Endothelial cell of umbilical vein (primary cell): ENCODE measurements around the gene KIF2C. TPM values are rescaled to one million over a fixed set of nuclear protein-coding genes. Genes with fewer than 3 reads are reported as not detected.

Experiments used
- BruUV-seq: library from RNA; stranded (reverse); fragments of 400-500 nt; replicated peaks from 2 replicates; lab custom pipeline; 2021; lab: Mats Ljungman, UMichigan
- CTCF ChIA-PET: fragments of 300-600, 350-600 bp; sonication (Branson Sonifier 250); formaldehyde crosslinking; loops from one replicate; lab custom pipeline; 2021; ENCODE audit warnings: antibody characterized with exemption, inconsistent platforms; lab: Charles Lee
- POLR2A ChIA-PET: fragments of 300-600, 350-600 bp; sonication (Branson Sonifier 250); formaldehyde crosslinking; loops from one replicate; lab custom pipeline; 2021; ENCODE audit warnings: antibody characterized with exemption, inconsistent platforms; lab: Charles Lee
- DNase-seq: peaks from one replicate; pipeline ENCODE4 v3.0.0-alpha.2; 2011; ENCODE audit warnings: low read depth, low spot score
- FAIRE-seq: peaks from 2 replicates; lab custom pipeline; 2011; peaks lifted over from hg19 to GRCh38; lab: Jason Lieb, UNC
- H2AFZ ChIP-seq: 2 replicates; pipeline ENCODE4 v1.6.0; 2012; ENCODE audit warnings: low read depth, low read length, control low read depth, inconsistent platforms
- H3K27ac ChIP-seq: 2 replicates; pipeline ENCODE4 v1.5.1; 2011; ENCODE audit warnings: low read depth, mild to moderate bottlenecking, control low read depth, low read length, moderate library complexity; ENCODE audit not compliant: insufficient read depth
- H3K27me3 ChIP-seq, 2 experiments: 2 replicates each; pipeline versions ENCODE4 v1.6.0 to v1.6.1; 2011; ENCODE audit warnings: low read length in 2 of 2, mixed read lengths in 1 of 2; ENCODE audit not compliant: control insufficient read depth in 2 of 2, insufficient read depth in 2 of 2
- H3K36me3 ChIP-seq, 2 experiments: 2 replicates in 1 of 2; 3 replicates in 1 of 2; pipeline ENCODE4 v1.5.1; 2011; ENCODE audit warnings: low read length in 2 of 2, mild to moderate bottlenecking in 1 of 2, moderate library complexity in 1 of 2; ENCODE audit not compliant: control insufficient read depth in 2 of 2, insufficient read depth in 2 of 2; ENCODE audit errors: extremely low read depth in 1 of 2
- H3K4me1 ChIP-seq: 3 replicates; pipeline ENCODE4 v1.5.1; 2011; ENCODE audit warnings: mild to moderate bottlenecking, low read length; ENCODE audit not compliant: control insufficient read depth, insufficient read depth; ENCODE audit errors: extremely low read depth
- H3K4me2 ChIP-seq: 2 replicates; pipeline ENCODE4 v1.6.1; 2011; ENCODE audit warnings: low read length, control low read depth, mixed read lengths; ENCODE audit not compliant: insufficient read depth
- H3K4me3 ChIP-seq, 3 experiments: fragments of 200-600 bp in 1 of 3; sonication (generic), shearing (Covaris generic) in 1 of 3; replicated peaks in 1 of 3; 2 replicates each; pipeline ENCODE4 v1.5.1; 2011 to 2016; ENCODE audit warnings: control low read depth in 3 of 3, low read length in 3 of 3, mild to moderate bottlenecking in 2 of 3, inconsistent platforms in 1 of 3, low read depth in 1 of 3, moderate library complexity in 1 of 3; ENCODE audit not compliant: insufficient read depth in 1 of 3
- H3K79me2 ChIP-seq: 2 replicates; pipeline ENCODE4 v1.6.0; 2012; ENCODE audit warnings: low read length, inconsistent platforms; ENCODE audit not compliant: control insufficient read depth, insufficient read depth
- H3K9ac ChIP-seq: replicated peaks from 2 replicates; pipeline ENCODE3; 2011; ENCODE audit warnings: low read length, control low read depth; ENCODE audit not compliant: insufficient read depth; ENCODE audit errors: extremely low read depth
- H3K9me1 ChIP-seq: replicated peaks from 3 replicates; pipeline ENCODE4 v1.6.0; 2011; ENCODE audit warnings: mild to moderate bottlenecking, low read length; ENCODE audit not compliant: control insufficient read depth, insufficient read depth; ENCODE audit errors: extremely low read depth
- H3K9me3 ChIP-seq: replicated peaks from 2 replicates; pipeline ENCODE4 v1.5.1; 2012; ENCODE audit warnings: low read length, inconsistent platforms; ENCODE audit not compliant: control insufficient read depth, insufficient read depth
- H4K20me1 ChIP-seq: replicated peaks from 2 replicates; pipeline ENCODE3; 2011; ENCODE audit warnings: mild to moderate bottlenecking, low read length; ENCODE audit not compliant: control insufficient read depth, insufficient read depth; ENCODE audit errors: extremely low read depth
- EZH2 ChIP-seq: IDR thresholded peaks from 2 replicates; pipeline ENCODE4 v1.6.1; 2012; ENCODE audit warnings: borderline replicate concordance, low read depth, mild to moderate bottlenecking, moderate library complexity, low read length, inconsistent platforms; ENCODE audit not compliant: severe bottlenecking
- FOS ChIP-seq: IDR thresholded peaks from 2 replicates; pipeline ENCODE4 v1.6.1; 2011; ENCODE audit warnings: mild to moderate bottlenecking, low read length, moderate library complexity, borderline replicate concordance; ENCODE audit not compliant: insufficient read depth
- GATA2 ChIP-seq: IDR thresholded peaks from 2 replicates; pipeline ENCODE4 v1.7.0; 2011; ENCODE audit warnings: low read depth, mild to moderate bottlenecking, moderate library complexity, mixed read lengths, low read length; ENCODE audit not compliant: insufficient read length, insufficient read depth
- JUN ChIP-seq: IDR thresholded peaks from 2 replicates; pipeline ENCODE4 v1.6.1; 2011; ENCODE audit warnings: borderline replicate concordance, low read depth; ENCODE audit not compliant: insufficient read length, insufficient read depth
- MYC ChIP-seq: IDR thresholded peaks from one replicate; pipeline ENCODE4 v1.6.1; 2011; ENCODE audit warnings: mild to moderate bottlenecking, low read depth, low read length
- POLR2A ChIP-seq: IDR thresholded peaks from 2 replicates; pipeline ENCODE4 v1.6.1; 2012; ENCODE audit warnings: low read depth, mild to moderate bottlenecking, control low read depth, low read length
- POLR2AphosphoS5 ChIP-seq: IDR thresholded peaks from 2 replicates; pipeline ENCODE4 v1.6.1; 2012; ENCODE audit warnings: low read depth, mild to moderate bottlenecking, control low read depth, low read length, moderate library complexity; ENCODE audit not compliant: insufficient read depth
- dilution Hi-C: fragments of 300-500 bp; cut with MboI; formaldehyde crosslinking; loops from one replicate; pipeline ENCODE4 v1.15.0; 2019; ENCODE audit warnings: low sequenced_read_pairs; ENCODE audit not compliant: extremely low pct_ligation_motif_present
- intact Hi-C: fragments of 100-400 bp; cut with micrococcal nuclease; formaldehyde crosslinking; loops from one replicate; pipeline ENCODE4 v1.10.0; 2022
- polyA plus RNA-seq, 4 experiments: library from polyadenylated mRNA; depleted of rRNA in 3 of 4; stranded (reverse) in 3 of 4; unstranded in 1 of 4; fragments of >200 nt; gene quantifications; 2 replicates each; pipeline versions ENCODE4 v1.2.1 to v1.2.3, GENCODE V29; 2011 to 2012; ENCODE audit warnings: missing spikeins in 1 of 4
- total RNA-seq: library from RNA; stranded (reverse); gene quantifications from 2 replicates; pipeline ENCODE4 v1.2.3, GENCODE V29; 2021
- TF ChIP-seq, protein P1 (sequence below), 2 donors: IDR thresholded peaks; 1 replicate in 1 of 2; 2 replicates in 1 of 2; pipeline ENCODE4 v1.5.1; 2011; ENCODE audit warnings: low read length in 2 of 2, mild to moderate bottlenecking in 2 of 2, moderate library complexity in 2 of 2, control low read depth in 1 of 2, inconsistent platforms in 1 of 2, low read depth in 1 of 2; ENCODE audit not compliant: insufficient read depth in 1 of 2; ENCODE audit errors: extremely low read depth in 1 of 2
- TF ChIP-seq, protein P2 (sequence below): IDR thresholded peaks from 2 replicates; pipeline ENCODE4 v1.6.1; 2011; ENCODE audit not compliant: insufficient read depth, insufficient read length

Gene KIF2C
- total and polyA plus RNA-seq, 2 donors (not counting 3 experiments of a cell fraction or from before 2014, with no cell fraction given) = 27.1 to 53.7 TPM

DNA sequence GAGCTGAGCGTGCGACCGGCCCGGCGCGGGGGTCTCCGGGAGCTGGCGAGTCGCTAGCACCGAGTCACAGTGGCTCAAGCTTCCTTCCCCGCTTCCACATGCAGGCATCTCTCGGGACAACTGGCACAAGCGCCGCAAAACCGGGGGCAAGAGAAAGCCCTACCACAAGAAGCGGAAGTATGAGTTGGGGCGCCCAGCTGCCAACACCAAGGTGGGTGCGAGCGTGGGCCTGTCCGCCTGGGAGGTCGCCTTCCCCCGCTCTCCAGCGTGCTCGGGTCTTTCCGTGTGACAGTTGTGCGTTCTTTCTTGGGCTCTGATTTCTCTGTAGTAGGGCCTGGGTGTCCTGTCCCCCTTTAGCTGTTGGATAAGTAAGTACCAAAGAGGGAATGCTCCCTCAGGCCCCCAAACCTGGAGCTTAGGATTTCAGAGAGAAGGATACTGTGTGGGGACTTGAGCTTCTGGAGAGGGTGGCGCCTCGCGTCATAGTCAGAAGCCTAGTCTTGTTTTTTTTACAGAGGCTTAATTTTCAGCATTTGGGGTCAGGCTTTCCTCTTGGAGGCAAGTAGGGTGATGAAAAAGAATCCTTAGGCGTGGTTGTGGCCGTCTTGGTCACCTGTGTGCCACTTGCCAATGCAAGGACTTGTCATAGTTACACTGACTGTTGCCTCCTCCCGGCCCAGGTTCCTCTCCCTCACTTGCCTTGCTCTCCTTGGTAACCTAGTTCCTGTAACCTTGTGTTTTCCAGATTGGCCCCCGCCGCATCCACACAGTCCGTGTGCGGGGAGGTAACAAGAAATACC lies 36.5 kb downstream of the KIF2C start:
- no TSS peak for BruUV-seq
- dilution Hi-C loops (no loop called here), intact Hi-C loops (loop anchor here (1.0 to 2.0 kb wide), 3 partner anchors 25 to 45 kb away; partner anchors contain the start of genes KIF2C, PLK3 and RNU5D-1)
- no peak for TF ChIP-seq POLR2A
- TF ChIP-seq, protein P1, sequence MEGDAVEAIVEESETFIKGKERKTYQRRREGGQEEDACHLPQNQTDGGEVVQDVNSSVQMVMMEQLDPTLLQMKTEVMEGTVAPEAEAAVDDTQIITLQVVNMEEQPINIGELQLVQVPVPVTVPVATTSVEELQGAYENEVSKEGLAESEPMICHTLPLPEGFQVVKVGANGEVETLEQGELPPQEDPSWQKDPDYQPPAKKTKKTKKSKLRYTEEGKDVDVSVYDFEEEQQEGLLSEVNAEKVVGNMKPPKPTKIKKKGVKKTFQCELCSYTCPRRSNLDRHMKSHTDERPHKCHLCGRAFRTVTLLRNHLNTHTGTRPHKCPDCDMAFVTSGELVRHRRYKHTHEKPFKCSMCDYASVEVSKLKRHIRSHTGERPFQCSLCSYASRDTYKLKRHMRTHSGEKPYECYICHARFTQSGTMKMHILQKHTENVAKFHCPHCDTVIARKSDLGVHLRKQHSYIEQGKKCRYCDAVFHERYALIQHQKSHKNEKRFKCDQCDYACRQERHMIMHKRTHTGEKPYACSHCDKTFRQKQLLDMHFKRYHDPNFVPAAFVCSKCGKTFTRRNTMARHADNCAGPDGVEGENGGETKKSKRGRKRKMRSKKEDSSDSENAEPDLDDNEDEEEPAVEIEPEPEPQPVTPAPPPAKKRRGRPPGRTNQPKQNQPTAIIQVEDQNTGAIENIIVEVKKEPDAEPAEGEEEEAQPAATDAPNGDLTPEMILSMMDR (IDR thresholded peaks at IDR 0.05; ENCODE audit: extremely low read depth in 1 of 2, insufficient read depth in 1 of 2, low read depth in 1 of 2, low read length in 2 of 2) = no peak
- no peak for TF ChIP-seq JUN
- no peak for TF ChIP-seq MYC
- TF ChIP-seq EZH2 = no peak
- no peak for TF ChIP-seq FOS
- TF ChIP-seq, protein P2, sequence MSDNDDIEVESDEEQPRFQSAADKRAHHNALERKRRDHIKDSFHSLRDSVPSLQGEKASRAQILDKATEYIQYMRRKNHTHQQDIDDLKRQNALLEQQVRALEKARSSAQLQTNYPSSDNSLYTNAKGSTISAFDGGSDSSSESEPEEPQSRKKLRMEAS = no peak
- TF ChIP-seq GATA2 = no peak
- TF ChIP-seq POLR2AphosphoS5 = no peak
- Histone ChIP-seq H3K9me1 (no peaks in the 10 kb centered on the region), H3K27me3 (no peaks in the 10 kb centered on the region), H3K79me2 (peaks cover 40% of the 10 kb centered on the region), H3K9ac (peak overlapping the region; percentile 96), H3K4me3 (peak overlapping the region; percentile 42 to 93 (median 88)), H3K36me3 (peaks cover 17 to 22% of the 10 kb centered on the region in 2 experiments), H3K9me3 (no peaks in the 10 kb centered on the region), H3K27ac (peak overlapping the region; percentile 90), H3K4me1 (peaks cover 16% of the 10 kb centered on the region), H4K20me1 (no peaks in the 10 kb centered on the region), H2AFZ (no peak overlapping the region), H3K4me2 (peak overlapping the region; percentile 75)
- peak; percentile 36 for DNase-seq
- CTCF ChIA-PET = interaction anchor here (0.9 to 2.1 kb wide), 4 partner anchors 10 to 45 kb away, joined by 3 to 8 read pairs (median 5); partner anchors contain the start of genes PLK3 and RNU5D-1
- POLR2A ChIA-PET = interaction anchor here (0.6 to 2.9 kb wide), 20 partner anchors 8 to 724 kb away, joined by 3 to 18 read pairs (median 4); partner anchors contain the start of genes BTBD19, CCDC163, DYNLT4 and HECTD3
- no peak for FAIRE-seq
